Right cardiac atrium (tissue), 5 donors: ENCODE results near the gene LAT. TPM values are rescaled to one million over a fixed set of nuclear protein-coding genes. Genes with fewer than 3 reads are reported as not detected.
"Not testable (repeated sequence)": the region's sequence is repeated elsewhere in the genome, so short reads cannot be mapped to it uniquely, and the experiment has no call there.

ENCODE experiments used
- ATAC-seq, 2 donors: fragments of 200-7000 bp; cut with Tn5 transposase; one replicate each; pipeline versions ENCODE4 v1.8.0 to v1.9.1; 2020; ENCODE audit warnings: moderate library complexity in 2 of 2, mild to moderate bottlenecking in 1 of 2
- DNase-seq, 3 donors: peaks; one replicate each; pipeline ENCODE4 v3.0.0-alpha.2; 2020
- H3K27ac ChIP-seq: one replicate; pipeline ENCODE4 v1.5.1; 2013; ENCODE audit warnings: mild to moderate bottlenecking, low read length, control low read depth, moderate library complexity
- H3K27me3 ChIP-seq: one replicate; pipeline ENCODE4 v1.6.1; 2013; ENCODE audit not compliant: control insufficient read depth, insufficient read depth
- H3K4me1 ChIP-seq: one replicate; pipeline ENCODE4 v1.6.1; 2013; ENCODE audit warnings: low read length; ENCODE audit not compliant: control insufficient read depth, insufficient read depth
- H3K4me3 ChIP-seq: one replicate; pipeline ENCODE4 v1.5.1; 2013; ENCODE audit warnings: low read length, control low read depth
- H3K9me3 ChIP-seq: one replicate; pipeline ENCODE4 v1.6.1; 2013; ENCODE audit warnings: low read length; ENCODE audit not compliant: control insufficient read depth
- WGBS: extraction: QIAGEN DNeasy Blood & Tissue Kit; methylation state at CpG from one replicate; pipeline ENCODE4 v1.1.7; 2013; 5-methylcytosine and 5-hydroxymethylcytosine counted together
- intact Hi-C, 4 donors: fragments of 100-400 bp; cut with DNase I; formaldehyde crosslinking; loops; one replicate each; pipeline versions ENCODE4 v1.11.0 to v1.14.0; 2022 to 2023
- polyA plus RNA-seq: library from polyadenylated mRNA; stranded (reverse); fragments of 200-250 nt; gene quantifications from one replicate; pipeline ENCODE4 v1.2.3, GENCODE V29; 2013
- total RNA-seq, 4 donors: library from RNA; stranded (reverse); fragmentation: NEBNext Ultra II Directional; extraction: Animal tissue kit (Norgen Biotek cat#: 25700); gene quantifications; one replicate each; pipeline ENCODE4 v1.2.1, GENCODE V29; 2021
- donor health status: healthy with polysubstance abuse.
- donor health status: DM: no; HTN: yes; CAD: no.
- donor health status: DM: no; HTN: no; CAD: no.
- donor health status: DM: no; HTN: yes; CAD: no; lungs with severe emphysema.
- donor health status: DM: yes; HTN: yes; CAD: no.

The LAT gene
- total and polyA plus RNA-seq, 5 donors, result 1.2 to 2.9 (median 2.1) TPM

- 96% methylated on average over 4 of the region's 4 CpGs for WGBS
- no peak overlapping the region for H3K4me3 ChIP-seq
Observed at GRCh38 chr16:28987170-28987853, 2.5 kb downstream of the LAT start.

DNA sequence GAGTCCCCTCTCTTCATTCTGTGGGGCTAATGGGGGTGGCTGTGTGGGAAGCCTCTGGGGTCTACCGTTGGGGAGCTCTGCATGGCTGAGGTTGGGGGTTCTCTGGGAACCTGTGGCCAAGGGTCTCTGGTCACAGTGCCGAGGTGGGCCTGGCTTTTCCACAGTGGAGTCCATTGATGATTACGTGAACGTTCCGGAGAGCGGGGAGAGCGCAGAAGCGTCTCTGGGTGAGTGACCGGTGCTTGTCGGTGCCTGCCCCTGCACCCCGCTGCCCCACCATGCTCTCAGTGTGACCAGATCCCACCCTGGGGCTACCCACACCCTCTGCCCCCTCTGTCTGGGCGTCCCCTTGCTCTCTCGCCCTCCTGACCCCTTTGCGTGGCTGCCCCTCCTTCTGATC is 4.5 kb downstream of the LAT start:
- H3K27ac ChIP-seq, result no peak overlapping the region
- H3K9me3 ChIP-seq, result no peaks in the 10 kb centered on the region
- no peaks in the 10 kb centered on the region for H3K27me3 ChIP-seq
- H3K4me3 ChIP-seq, result no peak overlapping the region
- intact Hi-C loops, result no loop called here
- ATAC-seq (no peak), DNase-seq (peak in 1 of 3 donors; percentile 13)
- 95% methylated on average over 14 of the region's 14 CpGs for WGBS
- H3K4me1 ChIP-seq, result no peaks in the 10 kb centered on the region

More at GRCh38 chr16:28987170-28987853, 2.5 kb downstream of the LAT start:
- ATAC-seq, result no peak
- Histone ChIP-seq H3K27ac (no peak overlapping the region), H3K9me3 (no peaks in the 10 kb centered on the region), H3K4me1 (no peaks in the 10 kb centered on the region), H3K27me3 (no peaks in the 10 kb centered on the region)
- intact Hi-C loops, result no loop called here
- DNase-seq, result peak in 1 of 3 donors; percentile 1

GRCh38 chr16:28990375-28991040 is 5.7 kb downstream of the LAT start:
- Histone ChIP-seq H3K4me3 (no peak overlapping the region), H3K27ac (no peak overlapping the region), H3K4me1 (no peaks in the 10 kb centered on the region), H3K9me3 (no peaks in the 10 kb centered on the region), H3K27me3 (no peaks in the 10 kb centered on the region)
- intact Hi-C loops, result no loop called here
- 90% methylated on average over 11 of the region's 11 CpGs for WGBS
- no peak for ATAC-seq
- DNase-seq, result peak in 1 of 3 donors; percentile 11

DNA sequence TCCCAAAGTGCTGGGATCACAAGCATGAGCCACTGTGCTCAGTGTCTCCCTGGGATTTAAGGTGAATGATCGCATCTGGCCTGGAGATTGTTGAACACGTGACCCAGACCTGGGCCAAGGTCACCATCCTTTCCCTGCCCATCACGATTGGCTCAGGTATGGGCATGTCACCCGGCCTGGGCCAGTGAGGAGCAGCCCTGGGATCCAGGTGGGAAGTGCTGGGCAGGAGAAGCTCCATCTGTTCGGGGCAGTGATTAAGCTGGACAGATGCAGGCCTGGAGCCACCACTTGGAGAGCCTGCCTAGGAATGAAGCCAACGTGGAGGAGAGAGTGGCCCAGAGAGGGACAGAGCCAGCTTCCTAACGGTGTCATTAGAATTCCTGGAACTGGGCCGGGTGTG is 6.8 kb downstream of the LAT start:
- Histone ChIP-seq H3K9me3 (no peaks in the 10 kb centered on the region), H3K4me1 (no peaks in the 10 kb centered on the region), H3K27ac (no peak overlapping the region), H3K4me3 (no peak overlapping the region), H3K27me3 (no peaks in the 10 kb centered on the region)
- 64% methylated on average over 8 of the region's 8 CpGs for WGBS
- no peak for ATAC-seq
- no peak for DNase-seq
- intact Hi-C loops, result no loop called here

- no peak overlapping the region for H3K27ac ChIP-seq
- DNase-seq, result no peak
- ATAC-seq, result no peak
- no peaks in the 10 kb centered on the region for H3K27me3 ChIP-seq
- no peaks in the 10 kb centered on the region for H3K4me1 ChIP-seq
- H3K4me3 ChIP-seq, result no peak overlapping the region
- intact Hi-C loops, result no loop called here
- H3K9me3 ChIP-seq, result no peaks in the 10 kb centered on the region
- WGBS, result 91% methylated on average over 10 of the region's 10 CpGs
Observed at GRCh38 chr16:28992496-28992895, 7.6 kb downstream of the LAT start.

GRCh38 chr16:28998837-28999236 is 14.0 kb downstream of the LAT start:
- H3K4me3 ChIP-seq, result no peak overlapping the region
- DNase-seq (no peak), ATAC-seq (no peak)
- no peaks in the 10 kb centered on the region for H3K27me3 ChIP-seq
- H3K4me1 ChIP-seq, result no peaks in the 10 kb centered on the region
- H3K27ac ChIP-seq, result no peak overlapping the region
- no peaks in the 10 kb centered on the region for H3K9me3 ChIP-seq
- intact Hi-C loops, result no loop called here
- 68% methylated on average over 3 of the region's 3 CpGs for WGBS

DNA sequence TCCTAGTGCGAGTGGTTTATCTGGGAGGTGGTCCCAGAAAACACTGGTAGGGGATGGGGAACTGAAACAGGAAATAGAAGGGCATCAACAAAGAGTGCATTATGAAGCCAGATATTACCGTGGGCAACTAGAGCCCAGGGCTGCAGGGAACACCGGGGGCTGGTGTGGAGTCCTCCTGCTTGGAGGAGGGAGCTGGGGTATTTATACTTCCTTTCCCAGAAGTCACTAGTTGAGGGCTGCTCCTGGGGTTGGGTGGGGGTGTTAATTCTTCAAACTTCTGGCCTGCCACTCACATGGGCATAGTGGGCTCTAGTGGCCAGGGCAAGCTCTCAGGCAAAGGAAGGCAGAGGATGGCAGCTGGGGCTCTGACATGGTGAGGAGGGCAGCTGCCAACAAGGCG is 14.7 kb downstream of the LAT start:
- Histone ChIP-seq H3K27ac (no peak overlapping the region), H3K9me3 (no peaks in the 10 kb centered on the region), H3K4me3 (no peak overlapping the region), H3K27me3 (no peaks in the 10 kb centered on the region), H3K4me1 (no peaks in the 10 kb centered on the region)
- intact Hi-C loops, result no loop called here
- no peak for ATAC-seq
- 72% methylated on average over 4 of the region's 4 CpGs for WGBS
- DNase-seq, result no peak

GRCh38 chr16:29000019-29000418 is 15.2 kb downstream of the LAT start:
- DNase-seq (no peak), ATAC-seq (no peak)
- no peaks in the 10 kb centered on the region for H3K4me1 ChIP-seq
- intact Hi-C loops, result no loop called here
- H3K4me3 ChIP-seq, result no peak overlapping the region
- no peaks in the 10 kb centered on the region for H3K27me3 ChIP-seq
- WGBS, result 81% methylated on average over 2 of the region's 2 CpGs
- H3K9me3 ChIP-seq, result no peaks in the 10 kb centered on the region
- no peak overlapping the region for H3K27ac ChIP-seq

GRCh38 chr16:29004496-29005139 is 19.8 kb downstream of the LAT start:
- WGBS, result 72% methylated on average over 9 of the region's 9 CpGs
- H3K27ac ChIP-seq, H3K4me3 ChIP-seq, DNase-seq, H3K9me3 ChIP-seq, intact Hi-C loops, H3K4me1 ChIP-seq, ATAC-seq, H3K27me3 ChIP-seq: not testable (repeated sequence)

DNA sequence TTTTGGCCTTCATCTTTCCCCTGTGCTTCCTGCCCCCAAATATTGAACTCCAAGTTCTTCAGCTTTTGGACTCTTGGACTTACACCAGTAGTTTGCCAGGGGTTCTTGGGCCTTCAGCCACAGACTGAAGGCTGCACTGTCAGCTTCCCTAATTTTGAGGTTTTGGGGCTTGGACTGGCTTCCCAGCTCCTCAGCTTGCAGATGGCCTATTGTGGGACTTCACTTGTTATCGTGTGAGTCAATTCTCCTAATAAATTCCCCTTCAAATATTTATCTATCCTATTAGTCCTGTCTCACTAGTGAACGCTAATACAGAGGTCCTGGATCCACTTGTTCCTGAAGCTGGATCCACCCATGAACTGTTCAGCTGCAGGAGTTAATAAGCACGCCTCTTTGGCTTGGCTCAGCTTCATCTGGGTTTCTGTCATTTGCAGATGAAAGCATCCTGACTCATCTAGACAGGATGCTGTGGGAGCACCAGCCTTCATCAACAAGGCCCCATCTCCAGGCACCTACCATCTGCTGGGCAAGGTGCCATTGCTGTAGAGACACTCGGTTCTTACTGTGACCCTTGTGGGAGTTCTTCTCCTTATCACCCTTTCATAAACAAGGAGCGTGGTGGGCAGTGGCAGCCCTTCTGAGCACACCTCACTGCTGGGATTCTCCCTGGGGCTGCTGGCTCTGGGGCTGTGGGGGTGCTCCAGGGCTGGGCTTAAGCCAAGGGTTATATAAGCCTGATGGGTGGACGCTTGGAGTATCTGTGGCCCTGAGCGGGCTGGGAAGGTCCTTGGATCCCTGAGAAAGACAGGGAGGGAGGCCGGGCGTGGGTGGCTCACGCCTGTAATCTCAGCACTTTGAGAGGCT is 23.1 kb downstream of the LAT start:
- peak in 1 of 3 donors; percentile 17 for DNase-seq
- ATAC-seq, result no peak
- Histone ChIP-seq H3K4me1 (no peaks in the 10 kb centered on the region), H3K27ac (no peak overlapping the region), H3K9me3 (no peaks in the 10 kb centered on the region), H3K27me3 (no peaks in the 10 kb centered on the region), H3K4me3 (no peak overlapping the region)
- intact Hi-C loops, result no loop called here
- WGBS, result 62% methylated on average over 10 of the region's 10 CpGs
